Brain microvascular endothelial cell (primary cell): Measurements from ENCODE around the gene TMEM237.

Experiments
- DNase-seq: peaks from one replicate; pipeline ENCODE4 v3.0.0-alpha.2; 2020
- H3K27ac ChIP-seq: fragments of 250-450 bp; sonication (Bioruptor Pico); 2 replicates; pipeline ENCODE4 v1.5.1; 2020; ENCODE audit warnings: mild to moderate bottlenecking, moderate library complexity
- H3K27me3 ChIP-seq: fragments of 250-450 bp; sonication (Bioruptor Pico); replicated peaks from 2 replicates; pipeline ENCODE4 v1.5.1; 2020; ENCODE audit warnings: mild to moderate bottlenecking
- H3K36me3 ChIP-seq: fragments of 250-450 bp; sonication (Bioruptor Pico); replicated peaks from 2 replicates; pipeline ENCODE4 v1.5.1; 2020; ENCODE audit warnings: mild to moderate bottlenecking
- H3K4me3 ChIP-seq: 2 replicates; pipeline ENCODE4 v1.5.1; 2011; ENCODE audit warnings: low read depth, mild to moderate bottlenecking, control low read depth, low read length, moderate library complexity
- in situ Hi-C: cut with HindIII; loops from 2 replicates; pipeline ENCODE4 v1.10.0; 2017; ENCODE audit warnings: low sequenced_read_pairs, low pct_ligation_motif_present
- TF ChIP-seq, protein P1 (sequence below): IDR thresholded peaks from 2 replicates; pipeline ENCODE4 v1.5.1; 2011; ENCODE audit warnings: low read depth, mild to moderate bottlenecking, moderate library complexity, low read length, control low read depth, inconsistent platforms; ENCODE audit errors: missing control alignments

TMEM237 gene

GRCh38 chr2:201642579-201643215, 606 bp downstream of the TMEM237 start:
- Histone ChIP-seq H3K4me3 (peak overlapping the region; percentile 84), H3K27ac (peak overlapping the region; percentile 95), H3K27me3 (no peaks in the 10 kb centered on the region), H3K36me3 (peaks cover 11% of the 10 kb centered on the region)
- in situ Hi-C loops = no loop called here
- DNase-seq = peak; percentile 69
- TF ChIP-seq, protein P1, sequence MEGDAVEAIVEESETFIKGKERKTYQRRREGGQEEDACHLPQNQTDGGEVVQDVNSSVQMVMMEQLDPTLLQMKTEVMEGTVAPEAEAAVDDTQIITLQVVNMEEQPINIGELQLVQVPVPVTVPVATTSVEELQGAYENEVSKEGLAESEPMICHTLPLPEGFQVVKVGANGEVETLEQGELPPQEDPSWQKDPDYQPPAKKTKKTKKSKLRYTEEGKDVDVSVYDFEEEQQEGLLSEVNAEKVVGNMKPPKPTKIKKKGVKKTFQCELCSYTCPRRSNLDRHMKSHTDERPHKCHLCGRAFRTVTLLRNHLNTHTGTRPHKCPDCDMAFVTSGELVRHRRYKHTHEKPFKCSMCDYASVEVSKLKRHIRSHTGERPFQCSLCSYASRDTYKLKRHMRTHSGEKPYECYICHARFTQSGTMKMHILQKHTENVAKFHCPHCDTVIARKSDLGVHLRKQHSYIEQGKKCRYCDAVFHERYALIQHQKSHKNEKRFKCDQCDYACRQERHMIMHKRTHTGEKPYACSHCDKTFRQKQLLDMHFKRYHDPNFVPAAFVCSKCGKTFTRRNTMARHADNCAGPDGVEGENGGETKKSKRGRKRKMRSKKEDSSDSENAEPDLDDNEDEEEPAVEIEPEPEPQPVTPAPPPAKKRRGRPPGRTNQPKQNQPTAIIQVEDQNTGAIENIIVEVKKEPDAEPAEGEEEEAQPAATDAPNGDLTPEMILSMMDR = no peak

DNA sequence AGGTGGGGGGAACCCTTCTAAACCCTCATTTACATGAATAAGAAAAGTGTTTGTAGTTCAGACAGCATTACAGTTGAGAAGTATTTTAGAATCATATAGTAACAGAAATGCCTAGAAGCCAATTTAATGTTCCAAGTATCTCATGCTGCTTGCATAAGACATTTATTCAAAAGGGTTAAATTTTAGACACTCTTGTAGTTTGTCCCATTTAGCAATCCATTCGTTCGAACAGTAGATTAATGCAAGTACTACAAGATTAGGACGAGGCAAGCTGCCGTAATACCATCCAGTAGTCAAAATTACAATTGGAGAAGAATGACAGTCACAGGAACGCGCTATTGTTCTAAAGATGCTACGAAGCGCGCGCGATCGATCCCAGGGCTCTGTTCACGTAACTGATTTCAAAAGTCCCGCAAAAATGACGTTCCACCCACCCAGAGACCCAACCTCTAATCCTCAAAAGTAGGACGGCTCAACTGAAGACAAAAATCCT, 1.2 kb downstream of the TMEM237 start:
- H3K36me3 ChIP-seq = peaks cover 11% of the 10 kb centered on the region
- peak overlapping the region; percentile 95 for H3K27ac ChIP-seq
- H3K4me3 ChIP-seq = peak overlapping the region; percentile 84
- DNase-seq = no peak
- in situ Hi-C loops = no loop called here
- no peaks in the 10 kb centered on the region for H3K27me3 ChIP-seq
- TF ChIP-seq, protein P1 = no peak

DNA sequence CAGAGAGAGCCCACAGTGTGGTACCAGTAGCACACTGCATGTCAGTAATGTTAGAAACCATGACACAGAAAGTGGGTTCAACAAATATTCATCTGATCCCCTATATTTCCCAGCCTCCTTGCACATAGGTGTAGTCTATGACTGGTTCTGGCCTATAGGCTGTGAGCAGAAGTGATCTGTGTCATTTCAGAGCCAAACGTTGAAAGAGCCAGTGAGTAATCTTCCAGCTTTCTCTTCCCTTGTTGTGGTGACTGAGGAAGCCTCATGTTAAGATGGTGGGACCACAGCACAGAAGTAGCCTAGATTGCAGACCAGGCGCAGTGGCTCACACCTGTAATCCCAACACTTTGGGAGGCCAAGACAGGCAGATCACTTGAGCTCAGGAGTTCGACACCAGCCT, 4.1 kb downstream of the TMEM237 start:
- H3K4me3 ChIP-seq = no peak overlapping the region
- peaks cover 26% of the 10 kb centered on the region for H3K36me3 ChIP-seq
- TF ChIP-seq, protein P1 = no peak
- H3K27me3 ChIP-seq = no peaks in the 10 kb centered on the region
- no peak overlapping the region for H3K27ac ChIP-seq
- DNase-seq = no peak
- in situ Hi-C loops = no loop called here

DNA sequence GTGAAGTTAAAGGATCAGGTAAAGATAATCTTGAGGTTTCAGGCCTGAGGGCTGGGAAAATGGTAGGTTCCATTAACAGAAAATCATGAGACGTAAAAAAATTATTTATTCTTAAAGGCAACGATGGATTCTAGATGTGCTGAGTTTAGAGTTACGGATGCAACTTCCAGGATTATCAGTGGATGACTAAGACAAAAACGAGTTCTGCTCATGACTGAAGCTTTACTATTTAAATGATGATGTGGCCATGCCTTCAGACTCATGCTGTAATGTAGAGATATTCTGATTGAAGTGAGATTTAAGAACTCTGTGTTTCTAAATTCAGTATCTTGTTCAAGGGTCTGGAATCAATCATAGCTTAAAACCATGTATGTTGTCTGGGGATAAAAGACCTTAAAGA, 5.0 kb downstream of the TMEM237 start:
- no peak for DNase-seq
- Histone ChIP-seq H3K4me3 (no peak overlapping the region), H3K27ac (no peak overlapping the region), H3K27me3 (no peaks in the 10 kb centered on the region), H3K36me3 (peaks cover 31% of the 10 kb centered on the region)
- TF ChIP-seq, protein P1 = no peak
- in situ Hi-C loops = no loop called here

GRCh38 chr2:201633661-201634249, 9.5 kb downstream of the TMEM237 start:
- no peak for DNase-seq
- Histone ChIP-seq H3K4me3 (no peak overlapping the region), H3K27me3 (no peaks in the 10 kb centered on the region), H3K36me3 (peaks cover 60% of the 10 kb centered on the region), H3K27ac (no peak overlapping the region)
- in situ Hi-C loops = no loop called here
- TF ChIP-seq, protein P1 = no peak
